Endothelial cell of umbilical vein (primary cell): ENCODE measurements around the gene NMRK2. TPM values are rescaled to one million over a fixed set of nuclear protein-coding genes. Genes with fewer than 3 reads are reported as not detected.
A peak's percentile ranks its signal among the peaks of the same experiment; 100 is the strongest.

Source experiments
- BruUV-seq: library from RNA; stranded (reverse); fragments of 400-500 nt; replicated peaks from 2 replicates; lab custom pipeline; 2021; lab: Mats Ljungman, UMichigan
- CTCF ChIA-PET: fragments of 300-600, 350-600 bp; sonication (Branson Sonifier 250); formaldehyde crosslinking; loops from one replicate; lab custom pipeline; 2021; ENCODE audit warnings: antibody characterized with exemption, inconsistent platforms; lab: Charles Lee
- POLR2A ChIA-PET: fragments of 300-600, 350-600 bp; sonication (Branson Sonifier 250); formaldehyde crosslinking; loops from one replicate; lab custom pipeline; 2021; ENCODE audit warnings: antibody characterized with exemption, inconsistent platforms; lab: Charles Lee
- DNase-seq: peaks from one replicate; pipeline ENCODE4 v3.0.0-alpha.2; 2011; ENCODE audit warnings: low read depth, low spot score
- FAIRE-seq: peaks from 2 replicates; lab custom pipeline; 2011; peaks lifted over from hg19 to GRCh38; lab: Jason Lieb, UNC
- H2AFZ ChIP-seq: 2 replicates; pipeline ENCODE4 v1.6.0; 2012; ENCODE audit warnings: low read depth, low read length, control low read depth, inconsistent platforms
- H3K27ac ChIP-seq: 2 replicates; pipeline ENCODE4 v1.5.1; 2011; ENCODE audit warnings: low read depth, mild to moderate bottlenecking, control low read depth, low read length, moderate library complexity; ENCODE audit not compliant: insufficient read depth
- H3K27me3 ChIP-seq, 2 experiments: 2 replicates each; pipeline versions ENCODE4 v1.6.0 to v1.6.1; 2011; ENCODE audit warnings: low read length in 2 of 2, mixed read lengths in 1 of 2; ENCODE audit not compliant: control insufficient read depth in 2 of 2, insufficient read depth in 2 of 2
- H3K36me3 ChIP-seq, 2 experiments: 2 replicates in 1 of 2; 3 replicates in 1 of 2; pipeline ENCODE4 v1.5.1; 2011; ENCODE audit warnings: low read length in 2 of 2, mild to moderate bottlenecking in 1 of 2, moderate library complexity in 1 of 2; ENCODE audit not compliant: control insufficient read depth in 2 of 2, insufficient read depth in 2 of 2; ENCODE audit errors: extremely low read depth in 1 of 2
- H3K4me1 ChIP-seq: 3 replicates; pipeline ENCODE4 v1.5.1; 2011; ENCODE audit warnings: mild to moderate bottlenecking, low read length; ENCODE audit not compliant: control insufficient read depth, insufficient read depth; ENCODE audit errors: extremely low read depth
- H3K4me2 ChIP-seq: 2 replicates; pipeline ENCODE4 v1.6.1; 2011; ENCODE audit warnings: low read length, control low read depth, mixed read lengths; ENCODE audit not compliant: insufficient read depth
- H3K4me3 ChIP-seq, 3 experiments: fragments of 200-600 bp in 1 of 3; sonication (generic), shearing (Covaris generic) in 1 of 3; replicated peaks in 1 of 3; 2 replicates each; pipeline ENCODE4 v1.5.1; 2011 to 2016; ENCODE audit warnings: control low read depth in 3 of 3, low read length in 3 of 3, mild to moderate bottlenecking in 2 of 3, inconsistent platforms in 1 of 3, low read depth in 1 of 3, moderate library complexity in 1 of 3; ENCODE audit not compliant: insufficient read depth in 1 of 3
- H3K79me2 ChIP-seq: 2 replicates; pipeline ENCODE4 v1.6.0; 2012; ENCODE audit warnings: low read length, inconsistent platforms; ENCODE audit not compliant: control insufficient read depth, insufficient read depth
- H3K9ac ChIP-seq: replicated peaks from 2 replicates; pipeline ENCODE3; 2011; ENCODE audit warnings: low read length, control low read depth; ENCODE audit not compliant: insufficient read depth; ENCODE audit errors: extremely low read depth
- H3K9me1 ChIP-seq: replicated peaks from 3 replicates; pipeline ENCODE4 v1.6.0; 2011; ENCODE audit warnings: mild to moderate bottlenecking, low read length; ENCODE audit not compliant: control insufficient read depth, insufficient read depth; ENCODE audit errors: extremely low read depth
- H3K9me3 ChIP-seq: replicated peaks from 2 replicates; pipeline ENCODE4 v1.5.1; 2012; ENCODE audit warnings: low read length, inconsistent platforms; ENCODE audit not compliant: control insufficient read depth, insufficient read depth
- H4K20me1 ChIP-seq: replicated peaks from 2 replicates; pipeline ENCODE3; 2011; ENCODE audit warnings: mild to moderate bottlenecking, low read length; ENCODE audit not compliant: control insufficient read depth, insufficient read depth; ENCODE audit errors: extremely low read depth
- CTCF ChIP-seq, 2 donors: IDR thresholded peaks; 1 replicate in 1 of 2; 2 replicates in 1 of 2; pipeline ENCODE4 v1.5.1; 2011; ENCODE audit warnings: low read length in 2 of 2, mild to moderate bottlenecking in 2 of 2, moderate library complexity in 2 of 2, control low read depth in 1 of 2, inconsistent platforms in 1 of 2, low read depth in 1 of 2; ENCODE audit not compliant: insufficient read depth in 1 of 2; ENCODE audit errors: extremely low read depth in 1 of 2
- GATA2 ChIP-seq: IDR thresholded peaks from 2 replicates; pipeline ENCODE4 v1.7.0; 2011; ENCODE audit warnings: low read depth, mild to moderate bottlenecking, moderate library complexity, mixed read lengths, low read length; ENCODE audit not compliant: insufficient read length, insufficient read depth
- dilution Hi-C: fragments of 300-500 bp; cut with MboI; formaldehyde crosslinking; loops from one replicate; pipeline ENCODE4 v1.15.0; 2019; ENCODE audit warnings: low sequenced_read_pairs; ENCODE audit not compliant: extremely low pct_ligation_motif_present
- intact Hi-C: fragments of 100-400 bp; cut with micrococcal nuclease; formaldehyde crosslinking; loops from one replicate; pipeline ENCODE4 v1.10.0; 2022
- polyA plus RNA-seq, 4 experiments: library from polyadenylated mRNA; depleted of rRNA in 3 of 4; stranded (reverse) in 3 of 4; unstranded in 1 of 4; fragments of >200 nt; gene quantifications; 2 replicates each; pipeline versions ENCODE4 v1.2.1 to v1.2.3, GENCODE V29; 2011 to 2012; ENCODE audit warnings: missing spikeins in 1 of 4
- total RNA-seq: library from RNA; stranded (reverse); gene quantifications from 2 replicates; pipeline ENCODE4 v1.2.3, GENCODE V29; 2021

Gene NMRK2
- total and polyA plus RNA-seq, 2 donors (not counting 3 experiments of a cell fraction or from before 2014, with no cell fraction given): not detected

GRCh38 chr19:3986260-3987041, 53.6 kb downstream of the NMRK2 start:
- peak overlapping the region; percentile 86 for H3K4me2 ChIP-seq
- ChIA-PET CTCF (interaction anchor here (1.4 to 2.5 kb wide), 5 partner anchors 21 to 215 kb away, joined by 3 to 28 read pairs (median 9); partner anchors contain the start of gene PIAS4), POLR2A (interaction anchor here (5.3 kb wide), 1 partner anchor 17 kb away, joined by 82 read pairs; the partner anchor contains the start of gene DAPK3)
- TF ChIP-seq CTCF (IDR thresholded peaks at IDR 0.05; ENCODE audit: extremely low read depth in 1 of 2, insufficient read depth in 1 of 2, low read depth in 1 of 2, low read length in 2 of 2): peak; percentile 31 to 33
- TF ChIP-seq GATA2: no peak
- peak overlapping the region in 2 of 3 experiments; percentile 63 to 98 for H3K4me3 ChIP-seq
- BruUV-seq: no TSS peak
- H3K9ac ChIP-seq: no peak overlapping the region
- H3K9me3 ChIP-seq: no peaks in the 10 kb centered on the region
- dilution Hi-C loops (no loop called here), intact Hi-C loops (loop anchor here (1.0 to 5.0 kb wide), 3 partner anchors 81 to 218 kb away; partner anchors contain the start of gene ZBTB7A)
- no peaks in the 10 kb centered on the region for H3K27me3 ChIP-seq
- peak overlapping the region; percentile 26 for H2AFZ ChIP-seq
- peaks cover 22 to 26% of the 10 kb centered on the region in 2 experiments for H3K36me3 ChIP-seq
- H4K20me1 ChIP-seq: no peaks in the 10 kb centered on the region
- H3K4me1 ChIP-seq: peaks cover 31% of the 10 kb centered on the region
- H3K9me1 ChIP-seq: no peaks in the 10 kb centered on the region
- FAIRE-seq: peak; percentile 78
- no peak overlapping the region for H3K27ac ChIP-seq
- H3K79me2 ChIP-seq: peaks cover 38% of the 10 kb centered on the region
- peak; percentile 82 for DNase-seq
